SJCRH30 (cell line): ENCODE measurements around the gene KHSRP. TPM values are rescaled to one million over a fixed set of nuclear protein-coding genes. Genes with fewer than 3 reads are reported as not detected.
"Not testable (repeated sequence)": the region's sequence is repeated elsewhere in the genome, so short reads cannot be mapped to it uniquely, and the experiment has no call there.

Source experiments
- DNase-seq, 2 experiments: peaks; one replicate each; pipeline ENCODE4 v3.0.0-alpha.2; 2015 to 2020
- H3K27ac ChIP-seq: fragments of 250-450 bp; sonication (Bioruptor Pico); 2 replicates; pipeline ENCODE4 v1.5.1; 2020; ENCODE audit warnings: mild to moderate bottlenecking, moderate library complexity
- H3K27me3 ChIP-seq: fragments of 250-450 bp; sonication (Bioruptor Pico); 2 replicates; pipeline ENCODE4 v1.5.1; 2020; ENCODE audit warnings: mild to moderate bottlenecking, moderate library complexity
- H3K36me3 ChIP-seq: fragments of 250-450 bp; sonication (Bioruptor Pico); 2 replicates; pipeline ENCODE4 v1.5.1; 2020; ENCODE audit warnings: mild to moderate bottlenecking, moderate library complexity
- H3K4me1 ChIP-seq: fragments of 250-450 bp; sonication (Bioruptor Pico); 2 replicates; pipeline ENCODE4 v1.5.1; 2020; ENCODE audit warnings: mild to moderate bottlenecking, moderate library complexity
- H3K4me3 ChIP-seq: fragments of 250-450 bp; sonication (Bioruptor Pico); 2 replicates; pipeline ENCODE4 v1.5.1; 2020; ENCODE audit warnings: mild to moderate bottlenecking, moderate library complexity
- H3K9me3 ChIP-seq: fragments of 250-450 bp; sonication (Bioruptor Pico); replicated peaks from 2 replicates; pipeline ENCODE4 v1.5.1; 2020; ENCODE audit warnings: mild to moderate bottlenecking, moderate library complexity
- total RNA-seq: library from RNA; depleted of rRNA; stranded (reverse); fragments of >200 nt; shearing (Covaris generic); gene quantifications from 2 replicates; pipeline ENCODE4 v1.2.3, GENCODE V29; 2014

The KHSRP gene
- total RNA-seq, 1 experiment from 2014 or later = 197 TPM

DNA sequence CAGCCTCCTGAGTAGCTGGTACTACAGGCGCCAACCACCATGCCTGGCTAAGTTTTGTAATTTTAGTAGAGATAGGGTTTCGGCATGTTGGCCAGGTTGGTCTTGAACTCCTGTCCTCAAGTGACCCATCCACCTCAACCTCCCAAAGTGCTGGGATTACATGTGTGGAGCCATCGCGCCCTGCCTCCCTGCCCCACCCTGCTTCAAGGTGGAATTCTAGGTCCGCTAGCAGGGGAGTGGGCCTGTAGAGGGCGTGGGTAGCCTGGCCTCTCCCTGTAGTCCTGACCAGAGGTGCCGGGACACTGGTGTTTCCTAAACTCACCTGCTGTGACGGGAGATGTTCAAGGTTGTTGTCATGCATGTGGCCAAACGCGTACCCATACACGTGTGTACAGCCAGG lies 8.6 kb upstream of the KHSRP start:
- no peaks in the 10 kb centered on the region for H3K4me1 ChIP-seq
- DNase-seq = no peak
- H3K27ac ChIP-seq = no peak overlapping the region
- H3K27me3 ChIP-seq = no peaks in the 10 kb centered on the region
- H3K4me3 ChIP-seq = no peak overlapping the region
- no peaks in the 10 kb centered on the region for H3K9me3 ChIP-seq
- no peaks in the 10 kb centered on the region for H3K36me3 ChIP-seq

DNA sequence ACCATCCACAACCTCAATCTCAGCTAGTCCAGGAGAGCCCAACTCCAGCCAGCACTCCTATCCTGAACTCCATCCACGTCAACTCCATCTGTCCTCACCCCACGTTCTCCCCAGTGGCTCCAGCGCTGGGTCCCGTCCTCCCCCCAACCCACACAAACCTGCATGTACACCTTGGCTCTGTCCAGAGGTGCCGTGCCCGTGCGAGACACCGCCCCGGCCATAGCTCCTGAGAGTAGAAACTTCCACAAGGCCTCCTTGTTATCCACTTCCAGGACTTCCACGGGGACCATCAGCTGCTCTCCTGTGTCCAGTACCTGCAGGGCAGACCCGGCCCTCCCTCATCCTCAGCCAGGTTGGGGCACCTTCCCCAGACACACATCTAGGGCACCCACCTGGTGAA lies 7.3 kb upstream of the KHSRP start:
- no peak overlapping the region for H3K27ac ChIP-seq
- no peaks in the 10 kb centered on the region for H3K27me3 ChIP-seq
- H3K9me3 ChIP-seq = no peaks in the 10 kb centered on the region
- no peak for DNase-seq
- no peaks in the 10 kb centered on the region for H3K36me3 ChIP-seq
- no peak overlapping the region for H3K4me3 ChIP-seq
- no peaks in the 10 kb centered on the region for H3K4me1 ChIP-seq

DNA sequence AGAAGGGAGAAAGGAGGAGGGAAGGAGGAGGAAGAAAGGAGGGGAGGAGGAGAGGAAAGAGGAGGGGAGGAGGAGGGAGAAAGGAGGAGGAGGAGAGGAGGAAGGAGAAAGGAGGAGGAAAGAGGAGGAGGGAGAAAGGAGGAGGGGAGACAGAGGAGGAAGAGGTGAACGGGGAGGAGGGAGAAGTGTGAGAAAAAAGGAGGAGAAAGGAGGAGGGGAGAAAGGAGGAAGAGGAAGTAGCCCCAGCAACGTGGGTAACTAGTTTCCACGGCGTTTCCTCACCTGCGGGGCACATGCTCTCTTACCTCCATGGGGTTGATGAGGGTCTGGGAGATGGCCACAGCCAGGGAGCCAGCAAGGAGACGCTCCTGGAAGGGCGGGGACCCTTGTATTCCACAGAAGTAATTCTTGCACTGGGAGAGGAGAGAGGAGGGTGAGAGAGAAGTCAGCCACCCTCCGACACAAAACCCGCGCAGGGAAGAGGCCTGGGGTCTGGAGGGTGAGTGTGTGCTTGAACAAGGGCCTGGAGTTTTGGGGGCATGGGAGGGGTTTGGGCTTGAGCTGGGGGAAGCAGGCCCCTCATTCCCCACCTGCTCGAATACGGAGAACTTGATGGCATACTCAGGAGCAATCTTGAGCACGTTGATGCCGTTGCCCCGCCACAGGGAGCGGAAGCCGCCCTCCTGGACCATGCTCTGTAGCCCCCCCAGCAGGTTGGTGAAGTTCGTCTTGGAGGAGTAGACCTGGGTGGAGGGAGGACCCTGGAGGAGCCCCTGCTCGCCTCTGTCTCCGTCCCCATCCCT lies 5.0 kb upstream of the KHSRP start:
- Histone ChIP-seq H3K27ac (no peak overlapping the region), H3K9me3 (no peaks in the 10 kb centered on the region), H3K27me3 (no peaks in the 10 kb centered on the region), H3K4me3 (no peak overlapping the region), H3K4me1 (no peaks in the 10 kb centered on the region), H3K36me3 (no peaks in the 10 kb centered on the region)
- DNase-seq = no peak

DNA sequence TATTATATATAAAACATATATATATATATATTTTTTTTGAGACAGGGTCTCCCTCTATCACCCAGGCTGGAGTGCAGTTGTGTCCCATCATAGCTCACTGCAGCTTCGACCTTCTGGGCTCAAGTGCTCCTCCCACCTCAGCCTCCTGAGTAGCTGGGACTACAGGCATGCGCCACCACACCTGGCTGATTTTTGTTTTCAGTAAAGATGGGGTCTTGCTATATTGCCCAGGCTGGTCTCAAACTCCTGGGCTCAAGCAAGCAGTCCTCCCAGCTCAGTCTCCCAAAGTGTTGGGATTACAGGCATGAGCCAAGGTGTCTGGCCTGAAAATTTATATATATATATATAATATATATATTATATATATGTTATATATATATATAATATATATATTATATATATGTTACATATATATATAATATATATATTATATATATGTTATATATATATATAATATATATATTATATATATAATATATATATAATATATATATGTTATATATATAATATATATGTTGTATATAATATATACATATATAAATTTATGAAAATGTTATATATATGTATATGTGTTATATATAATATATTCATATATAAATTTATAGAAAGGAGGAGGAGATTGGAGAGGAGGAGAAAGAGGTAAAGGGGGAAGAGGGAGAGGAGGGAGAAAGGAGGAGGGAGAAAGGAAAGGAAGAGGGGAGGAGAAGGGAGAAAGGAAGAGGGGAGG lies 4.2 kb upstream of the KHSRP start:
- not testable (repeated sequence) for H3K27me3 ChIP-seq

DNA sequence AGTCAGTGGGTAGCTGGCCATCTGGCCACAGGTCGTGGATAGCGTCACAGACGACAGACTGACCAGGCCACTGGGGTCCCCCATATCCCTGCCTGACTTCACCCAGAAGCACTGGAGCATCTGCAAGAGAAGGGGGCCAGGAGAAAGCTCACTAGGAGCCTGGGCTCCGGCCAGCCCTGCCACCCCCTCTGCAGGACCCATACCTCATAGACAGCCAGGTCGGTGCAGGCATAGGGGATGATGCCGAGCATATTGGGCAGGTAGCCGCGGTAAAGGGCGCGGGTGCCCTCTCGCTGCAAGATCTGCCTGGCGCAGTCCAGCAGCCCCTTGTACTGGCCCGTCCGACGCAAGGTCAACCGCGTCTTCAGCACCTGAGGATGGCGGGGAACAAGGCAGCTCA lies 2.5 kb upstream of the KHSRP start:
- DNase-seq = no peak
- H3K4me1 ChIP-seq = no peaks in the 10 kb centered on the region; the same call in 1 of the 2 replicates
- no peak overlapping the region for H3K27ac ChIP-seq
- H3K4me3 ChIP-seq = no peak overlapping the region
- H3K36me3 ChIP-seq = 0 out of 2 replicates have a peak, but pooled peaks cover 7% of the 10 kb centered on the region
- H3K9me3 ChIP-seq = no peaks in the 10 kb centered on the region
- no peaks in the 10 kb centered on the region for H3K27me3 ChIP-seq

More for the DNA sequence above, 4.2 kb upstream of the KHSRP start:
- not testable (repeated sequence) for H3K4me1 ChIP-seq, H3K27ac ChIP-seq, H3K9me3 ChIP-seq, H3K36me3 ChIP-seq, DNase-seq, H3K4me3 ChIP-seq

DNA sequence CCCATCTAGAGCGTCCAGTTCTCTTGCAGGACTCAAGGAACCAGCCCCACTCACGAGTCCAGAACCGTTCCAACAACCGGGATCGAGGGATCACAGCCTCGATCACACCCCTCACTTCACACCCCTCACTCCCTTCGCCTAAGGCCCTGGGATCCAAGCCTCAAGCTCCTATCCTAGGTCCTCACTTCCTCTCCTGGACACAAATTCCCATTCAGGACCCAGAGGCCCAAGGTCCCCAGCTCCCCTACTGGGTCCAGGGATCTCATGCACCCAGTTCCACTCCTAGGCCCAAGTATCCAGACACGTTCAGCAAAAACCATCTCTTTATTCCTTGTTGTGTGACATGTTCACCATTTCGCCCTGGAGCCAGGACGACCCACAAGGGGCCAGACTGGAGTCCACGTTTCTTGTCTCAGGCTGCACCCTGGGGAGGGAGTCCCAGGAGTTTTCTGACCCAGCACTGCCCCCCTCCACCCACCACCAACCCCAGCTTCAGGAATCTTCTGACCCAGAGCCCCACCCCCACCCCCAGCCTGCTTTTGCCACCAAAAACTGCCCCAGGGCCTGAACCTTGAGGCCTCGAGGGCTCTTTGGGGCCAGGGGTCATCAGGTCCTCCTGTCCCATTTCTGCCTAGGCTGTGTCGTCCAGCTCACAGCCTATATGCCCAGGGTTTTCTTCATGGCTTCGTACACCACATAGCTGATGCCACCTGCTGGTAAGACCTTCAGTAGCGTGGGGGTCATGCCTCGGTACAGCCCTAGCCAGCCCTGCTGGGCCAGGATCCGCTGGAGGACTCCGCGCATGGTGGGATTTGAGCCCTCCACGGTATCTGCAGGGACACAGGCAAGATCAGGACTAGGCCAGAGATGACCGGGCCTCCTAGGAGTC lies 1.4 kb upstream of the KHSRP start:
- peak overlapping the region; percentile 13; the same call in 1 of the 2 replicates for H3K4me3 ChIP-seq
- DNase-seq = no peak

DNA sequence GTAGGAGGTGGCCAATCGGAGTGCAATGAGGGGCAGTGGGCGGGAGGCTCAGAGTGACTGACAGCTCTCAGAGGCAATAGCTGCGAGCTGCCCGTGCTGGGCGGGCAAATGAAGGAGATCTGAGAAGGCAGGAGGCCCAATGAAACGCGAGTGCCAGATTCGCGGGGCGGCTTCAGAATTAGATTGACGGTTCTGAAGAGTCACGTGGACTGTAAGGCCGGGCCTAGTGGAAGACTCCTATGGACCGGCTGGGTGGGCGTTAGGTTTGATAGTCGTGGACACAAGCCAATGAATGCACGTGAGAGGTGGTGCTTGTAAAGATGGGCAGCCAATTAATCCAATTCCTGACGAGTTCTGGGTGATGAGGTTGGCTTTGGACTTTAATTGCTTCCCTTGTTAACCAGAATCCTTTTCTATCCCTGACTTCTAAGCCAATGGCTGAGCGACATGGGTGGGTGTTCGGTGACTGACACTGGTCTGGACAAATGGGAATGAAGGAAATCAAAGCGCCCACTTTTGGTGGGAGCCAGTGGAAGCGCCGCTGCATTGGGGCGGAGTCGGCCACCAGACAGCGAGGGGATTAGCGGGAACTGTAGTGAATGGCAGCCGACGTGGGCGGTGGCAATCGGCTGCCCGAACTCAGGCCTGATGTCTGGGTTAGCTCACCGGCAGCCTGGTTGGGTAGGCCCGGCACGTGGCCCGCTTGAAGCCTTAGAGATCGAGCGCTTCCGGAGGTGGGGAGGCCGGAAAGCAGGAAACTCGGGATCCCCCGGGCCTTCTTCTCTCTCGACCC lies 524 bp upstream of the KHSRP start:
- DNase-seq = peak; percentile 99 to 100
- H3K4me1 ChIP-seq = no peaks in the 10 kb centered on the region; the same call in 1 of the 2 replicates
- H3K9me3 ChIP-seq = no peaks in the 10 kb centered on the region
- H3K27ac ChIP-seq = peak overlapping the region; percentile 33
- H3K27me3 ChIP-seq = no peaks in the 10 kb centered on the region
- H3K4me3 ChIP-seq = peak overlapping the region; percentile 13; the same call in 1 of the 2 replicates
- peaks cover 25% of the 10 kb centered on the region for H3K36me3 ChIP-seq

More for the DNA sequence above, 1.4 kb upstream of the KHSRP start:
- Histone ChIP-seq H3K27ac (peak overlapping the region; percentile 33), H3K9me3 (no peaks in the 10 kb centered on the region), H3K36me3 (peaks cover 18% of the 10 kb centered on the region; the same call in 1 of the 2 replicates), H3K4me1 (no peaks in the 10 kb centered on the region; the same call in 1 of the 2 replicates), H3K27me3 (no peaks in the 10 kb centered on the region)

DNA sequence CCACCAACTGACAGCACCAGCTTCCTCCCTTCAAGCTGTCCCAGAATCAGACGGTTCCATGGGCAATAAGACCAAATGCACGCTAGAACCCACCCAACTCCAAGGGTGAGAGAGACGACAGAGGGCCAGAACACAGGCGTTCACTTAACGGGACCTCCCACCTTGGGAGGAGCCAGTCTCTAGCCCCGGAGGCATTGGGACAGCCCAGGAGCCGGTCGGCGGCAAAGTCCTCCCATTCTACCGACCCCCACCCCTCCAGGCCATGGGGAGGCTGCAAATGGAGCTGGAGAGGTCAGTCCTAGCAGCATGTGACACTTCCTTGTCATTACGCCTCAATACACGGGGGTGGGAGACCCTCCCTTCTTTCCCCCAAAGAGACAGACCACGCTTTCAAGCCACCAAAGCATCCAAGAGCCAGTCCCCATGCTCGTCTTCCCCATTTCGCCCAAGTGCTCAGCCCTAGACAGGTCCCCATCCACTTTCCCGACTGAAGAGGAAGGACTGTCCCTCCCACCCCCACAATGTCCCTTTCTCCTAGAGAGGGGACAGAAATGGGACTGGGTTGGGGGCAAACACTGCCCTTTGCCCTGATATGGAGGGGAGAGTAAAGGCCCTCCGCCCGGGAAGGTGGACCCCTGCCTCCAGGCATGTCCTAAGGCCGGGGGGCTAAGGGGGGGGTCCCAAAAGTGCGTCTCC lies 964 bp downstream of the KHSRP start:
- H3K4me3 ChIP-seq = peak overlapping the region; percentile 71
- peak overlapping the region; percentile 10; the same call in 1 of the 2 replicates for H3K27ac ChIP-seq
- H3K27me3 ChIP-seq = no peaks in the 10 kb centered on the region
- peaks cover 40% of the 10 kb centered on the region for H3K36me3 ChIP-seq
- H3K4me1 ChIP-seq = no peaks in the 10 kb centered on the region; the same call in 1 of the 2 replicates
- peak; percentile 48 to 58 for DNase-seq
- H3K9me3 ChIP-seq = no peaks in the 10 kb centered on the region

DNA sequence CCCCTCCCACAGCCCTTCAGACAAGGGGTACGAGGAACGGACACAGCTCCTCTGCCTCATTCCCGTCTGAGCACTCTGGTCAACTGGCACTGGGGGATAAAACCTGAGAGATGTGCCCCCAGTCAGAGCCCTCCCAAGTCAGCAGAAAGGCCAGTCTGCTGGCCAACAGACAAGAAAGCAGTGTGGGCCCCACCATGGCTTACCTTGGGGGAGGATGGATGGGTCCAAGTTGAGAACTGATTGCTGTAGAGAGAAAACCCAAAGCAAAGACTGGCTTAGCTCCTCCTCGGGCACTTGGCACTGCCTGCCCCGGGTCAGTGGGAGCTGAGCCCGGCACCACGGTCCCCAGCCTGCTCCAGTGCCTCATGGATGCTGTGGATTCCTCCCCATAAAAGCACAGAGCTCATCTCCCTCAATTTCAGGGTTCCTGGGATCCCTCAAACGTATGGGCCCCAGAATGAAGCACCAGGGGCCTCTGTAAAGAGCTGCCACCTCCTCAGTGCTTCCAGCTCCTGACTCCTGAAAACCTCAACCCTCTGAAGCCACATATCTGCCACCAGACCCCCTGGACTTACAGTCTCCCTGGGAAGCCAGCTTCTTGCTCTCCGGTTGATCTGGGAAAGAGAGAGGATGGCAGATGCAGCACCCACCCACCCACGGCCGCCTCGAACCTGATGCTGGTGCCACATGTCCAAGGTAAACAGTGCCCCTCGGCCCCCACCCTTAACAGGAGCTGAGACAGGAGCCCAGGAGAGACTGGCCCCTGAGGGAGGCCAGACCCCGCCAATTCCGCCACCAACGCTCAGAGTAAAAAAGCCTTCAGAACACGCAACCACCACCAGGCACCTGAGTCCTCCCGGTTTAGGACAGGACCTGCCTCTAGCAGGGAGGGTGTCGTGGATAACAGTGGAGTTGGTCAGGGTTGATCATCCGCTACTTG lies 3.3 kb downstream of the KHSRP start:
- H3K4me1 ChIP-seq = no peaks in the 10 kb centered on the region; the same call in 1 of the 2 replicates
- no peaks in the 10 kb centered on the region for H3K9me3 ChIP-seq
- DNase-seq = no peak
- H3K36me3 ChIP-seq = peaks cover 63% of the 10 kb centered on the region
- H3K27me3 ChIP-seq = no peaks in the 10 kb centered on the region
- no peak overlapping the region for H3K27ac ChIP-seq
- H3K4me3 ChIP-seq = no peak overlapping the region

DNA sequence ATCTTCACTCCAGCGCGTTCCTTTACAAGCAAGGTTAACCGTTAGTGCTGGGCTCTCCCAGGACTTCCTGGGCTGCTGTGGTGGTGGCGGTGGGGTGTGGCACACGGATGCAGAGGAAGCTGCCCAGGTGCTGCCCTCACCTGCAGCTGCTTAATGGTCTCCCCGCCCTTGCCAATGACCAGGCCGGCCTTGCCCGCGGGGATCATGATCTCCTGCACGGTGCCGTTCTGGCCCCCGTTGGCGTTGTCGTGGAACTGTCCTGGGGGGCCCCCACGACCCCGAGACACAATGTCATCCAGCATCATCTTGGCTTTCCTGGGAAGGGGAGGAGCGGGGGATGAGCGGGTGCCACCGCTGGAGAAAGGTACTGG lies 6.1 kb downstream of the KHSRP start:
- Histone ChIP-seq H3K27ac (no peak overlapping the region), H3K27me3 (no peaks in the 10 kb centered on the region), H3K4me1 (no peaks in the 10 kb centered on the region; the same call in 1 of the 2 replicates), H3K36me3 (peaks cover 81% of the 10 kb centered on the region), H3K4me3 (no peak overlapping the region), H3K9me3 (no peaks in the 10 kb centered on the region)
- DNase-seq = no peak

DNA sequence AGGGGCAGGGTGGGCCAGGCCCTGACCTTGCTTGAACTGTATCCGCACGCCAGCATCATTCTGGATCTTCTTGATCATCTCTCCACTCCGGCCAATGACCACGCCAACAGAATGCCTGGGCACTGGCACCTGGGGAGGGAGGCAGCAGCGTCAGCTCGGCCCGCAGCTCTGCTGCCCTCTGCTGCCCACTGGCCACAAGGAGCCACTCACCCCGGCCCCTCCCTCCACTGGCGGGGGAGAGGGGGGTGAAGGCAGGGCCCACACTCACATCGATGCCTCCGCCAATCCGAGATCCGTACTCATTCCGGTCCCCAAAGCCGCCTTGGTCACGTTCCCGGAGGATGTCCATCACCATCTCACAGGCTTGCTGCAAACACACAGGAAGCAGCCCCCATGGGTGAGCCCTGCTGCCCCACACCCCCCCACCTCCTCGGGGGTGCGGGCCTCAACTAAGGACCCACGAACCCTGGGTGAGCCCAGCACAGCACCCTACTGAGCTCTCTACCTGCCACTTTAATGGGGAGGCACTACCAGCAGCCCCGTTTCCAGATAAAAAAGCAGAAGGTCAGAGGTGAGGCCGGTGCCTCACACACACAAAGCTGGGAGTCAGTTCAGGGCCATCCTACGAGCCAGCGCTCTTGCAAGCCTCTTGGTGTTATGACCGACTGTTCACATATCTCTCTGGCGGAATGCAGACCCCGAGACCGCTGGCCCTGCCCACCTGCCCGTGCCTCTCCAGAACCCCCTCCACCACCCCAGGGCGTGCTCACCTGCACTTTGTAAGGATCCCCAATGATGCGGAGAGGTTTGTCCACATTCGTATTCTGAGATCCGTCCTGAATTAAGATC lies 6.7 kb downstream of the KHSRP start:
- no peaks in the 10 kb centered on the region for H3K27me3 ChIP-seq
- H3K36me3 ChIP-seq = peaks cover 81% of the 10 kb centered on the region

More for the DNA sequence above, 6.7 kb downstream of the KHSRP start:
- H3K4me3 ChIP-seq = no peak overlapping the region
- H3K4me1 ChIP-seq = no peaks in the 10 kb centered on the region; the same call in 1 of the 2 replicates
- DNase-seq = no peak
- H3K9me3 ChIP-seq = no peaks in the 10 kb centered on the region
- no peak overlapping the region for H3K27ac ChIP-seq
